Smooth muscle cell (in vitro differentiated cells): ENCODE data around the gene RAPGEF2. TPM values are rescaled to one million over a fixed set of nuclear protein-coding genes. Genes with fewer than 3 reads are reported as not detected.
A peak's percentile ranks its signal among the peaks of the same experiment; 100 is the strongest.
"Not testable (repeated sequence)": the region's sequence is repeated elsewhere in the genome, so short reads cannot be mapped to it uniquely, and the experiment has no call there.

Experiments
- DNase-seq: peaks from one replicate; lab custom pipeline; 2025; ENCODE audit not compliant: unreplicated experiment; lab: John Stamatoyannopoulos, UW
- H2AFZ ChIP-seq: fragments of 200-600 bp; sonication (generic); 2 replicates; pipeline ENCODE4 v1.6.0; 2016; ENCODE audit warnings: antibody characterized with exemption, low read depth, mild to moderate bottlenecking
- H3F3A ChIP-seq: fragments of 200-600 bp; sonication (generic); 2 replicates; pipeline ENCODE4 v1.6.0; 2017; ENCODE audit warnings: antibody characterized with exemption, low read depth
- H3K27ac ChIP-seq: fragments of 200-600 bp; sonication (generic); 2 replicates; pipeline ENCODE4 v1.5.1; 2016; ENCODE audit warnings: low read depth, mild to moderate bottlenecking
- H3K27me3 ChIP-seq: fragments of 200-600 bp; sonication (generic); 2 replicates; pipeline ENCODE4 v1.6.1; 2016; ENCODE audit warnings: low read depth, mild to moderate bottlenecking
- H3K36me3 ChIP-seq: fragments of 200-600 bp; sonication (generic); 2 replicates; pipeline ENCODE4 v1.5.1; 2016; ENCODE audit warnings: low read depth
- H3K4me1 ChIP-seq: fragments of 200-600 bp; sonication (generic); 2 replicates; pipeline ENCODE4 v1.5.1; 2016; ENCODE audit warnings: low read depth
- H3K4me2 ChIP-seq: fragments of 200-600 bp; sonication (generic); 2 replicates; pipeline ENCODE4 v1.6.0; 2016; ENCODE audit warnings: mild to moderate bottlenecking
- H3K4me3 ChIP-seq: fragments of 200-600 bp; sonication (generic); 2 replicates; pipeline ENCODE4 v1.5.1; 2016; ENCODE audit warnings: mild to moderate bottlenecking
- H3K79me2 ChIP-seq: fragments of 200-600 bp; sonication (generic); 2 replicates; pipeline ENCODE4 v1.6.0; 2016; ENCODE audit warnings: low read depth, mild to moderate bottlenecking
- H3K9ac ChIP-seq: fragments of 200-600 bp; sonication (generic); 2 replicates; pipeline ENCODE4 v1.6.0; 2016; ENCODE audit warnings: low read depth
- H3K9me3 ChIP-seq: fragments of 200-600 bp; sonication (generic); replicated peaks from 2 replicates; pipeline ENCODE4 v1.5.1; 2016; ENCODE audit warnings: low read depth
- H4K20me1 ChIP-seq: fragments of 200-600 bp; sonication (generic); 2 replicates; pipeline ENCODE4 v1.6.0; 2016; ENCODE audit warnings: low read depth
- whole genome bisulfite sequencing: methylation state at CpG from one replicate; pipeline ENCODE4 v1.1.7; 2016; ENCODE audit warnings: low lambda C conversion rate; 5-methylcytosine and 5-hydroxymethylcytosine counted together
- polyA plus RNA-seq: library from polyadenylated mRNA; unstranded; fragments of >200 nt; fragmentation: Nextera tagmentation; extraction: Ambion mirVana; gene quantifications from 2 replicates; pipeline ENCODE4 v1.2.1, GENCODE V29; 2016
- total RNA-seq: library from RNA; depleted of rRNA; stranded (reverse); fragments of >200 nt; gene quantifications from 2 replicates; pipeline ENCODE4 v1.2.3, GENCODE V29; 2014
- TF ChIP-seq, protein P1 (sequence below): fragments of 200-600 bp; sonication (generic); IDR thresholded peaks from 2 replicates; pipeline ENCODE4 v1.5.1; 2017; ENCODE audit warnings: borderline replicate concordance, mild to moderate bottlenecking, antibody characterized with exemption; ENCODE audit not compliant: insufficient read depth, poor library complexity, severe bottlenecking

The RAPGEF2 gene
- total and polyA plus RNA-seq, 2 experiments from 2014 or later: 7.4 to 44.7 TPM

GRCh38 chr4:159378056-159378616 is 275.3 kb downstream of the RAPGEF2 start:
- H3K9me3 ChIP-seq: no peaks in the 10 kb centered on the region
- 95% methylated on average over 28 of the region's 28 CpGs for WGBS
- TF ChIP-seq, protein P1, sequence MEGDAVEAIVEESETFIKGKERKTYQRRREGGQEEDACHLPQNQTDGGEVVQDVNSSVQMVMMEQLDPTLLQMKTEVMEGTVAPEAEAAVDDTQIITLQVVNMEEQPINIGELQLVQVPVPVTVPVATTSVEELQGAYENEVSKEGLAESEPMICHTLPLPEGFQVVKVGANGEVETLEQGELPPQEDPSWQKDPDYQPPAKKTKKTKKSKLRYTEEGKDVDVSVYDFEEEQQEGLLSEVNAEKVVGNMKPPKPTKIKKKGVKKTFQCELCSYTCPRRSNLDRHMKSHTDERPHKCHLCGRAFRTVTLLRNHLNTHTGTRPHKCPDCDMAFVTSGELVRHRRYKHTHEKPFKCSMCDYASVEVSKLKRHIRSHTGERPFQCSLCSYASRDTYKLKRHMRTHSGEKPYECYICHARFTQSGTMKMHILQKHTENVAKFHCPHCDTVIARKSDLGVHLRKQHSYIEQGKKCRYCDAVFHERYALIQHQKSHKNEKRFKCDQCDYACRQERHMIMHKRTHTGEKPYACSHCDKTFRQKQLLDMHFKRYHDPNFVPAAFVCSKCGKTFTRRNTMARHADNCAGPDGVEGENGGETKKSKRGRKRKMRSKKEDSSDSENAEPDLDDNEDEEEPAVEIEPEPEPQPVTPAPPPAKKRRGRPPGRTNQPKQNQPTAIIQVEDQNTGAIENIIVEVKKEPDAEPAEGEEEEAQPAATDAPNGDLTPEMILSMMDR: no peak
- H3K27me3 ChIP-seq: no peaks in the 10 kb centered on the region
- H3K36me3 ChIP-seq: no peaks in the 10 kb centered on the region
- no peaks in the 10 kb centered on the region for H3K79me2 ChIP-seq
- H3K4me1 ChIP-seq: peaks cover 7% of the 10 kb centered on the region
- no peak overlapping the region for H3K27ac ChIP-seq
- no peak overlapping the region for H3K9ac ChIP-seq
- H3F3A ChIP-seq: peaks cover 4% of the 10 kb centered on the region
- DNase-seq: no peak
- no peak overlapping the region for H3K4me3 ChIP-seq
- H2AFZ ChIP-seq: no peak overlapping the region
- H4K20me1 ChIP-seq: no peaks in the 10 kb centered on the region
- no peak overlapping the region for H3K4me2 ChIP-seq

GRCh38 chr4:159379064-159379463 is 276.2 kb downstream of the RAPGEF2 start:
- DNase-seq, H3K9me3 ChIP-seq, H3K36me3 ChIP-seq, H3F3A ChIP-seq, H3K9ac ChIP-seq, H2AFZ ChIP-seq, H4K20me1 ChIP-seq, H3K27ac ChIP-seq, H3K79me2 ChIP-seq, H3K4me3 ChIP-seq, H3K4me2 ChIP-seq, H3K27me3 ChIP-seq: not testable (repeated sequence)
- 79% methylated on average over 10 of the region's 10 CpGs for WGBS
- H3K4me1 ChIP-seq: peaks cover 14% of the 10 kb centered on the region

- DNase-seq: no peak
- Histone ChIP-seq H3K79me2 (no peaks in the 10 kb centered on the region), H3K9ac (no peak overlapping the region), H3K27ac (no peak overlapping the region), H3F3A (peaks cover 6% of the 10 kb centered on the region), H3K27me3 (no peaks in the 10 kb centered on the region), H4K20me1 (no peaks in the 10 kb centered on the region), H3K4me2 (no peak overlapping the region), H3K36me3 (no peaks in the 10 kb centered on the region), H3K4me3 (no peak overlapping the region), H2AFZ (no peak overlapping the region), H3K4me1 (peaks cover 14% of the 10 kb centered on the region), H3K9me3 (no peaks in the 10 kb centered on the region)
- TF ChIP-seq, protein P1: no peak
- WGBS: 92% methylated on average over 2 of the region's 2 CpGs
Measured at GRCh38 chr4:159379836-159380235, 277.0 kb downstream of the RAPGEF2 start.

GRCh38 chr4:159382856-159383561 is 280.1 kb downstream of the RAPGEF2 start:
- peak overlapping the region; percentile 97 for H2AFZ ChIP-seq
- 22% methylated on average over 8 of the region's 8 CpGs for WGBS

More at GRCh38 chr4:159382856-159383561, 280.1 kb downstream of the RAPGEF2 start:
- Histone ChIP-seq H3K27ac (peak overlapping the region; percentile 93), H3F3A (peaks cover 6% of the 10 kb centered on the region), H3K9me3 (peaks cover 4% of the 10 kb centered on the region), H3K4me2 (peak overlapping the region; percentile 84), H3K36me3 (no peaks in the 10 kb centered on the region), H3K4me1 (peaks cover 14% of the 10 kb centered on the region), H3K9ac (peak overlapping the region; percentile 78), H3K27me3 (no peaks in the 10 kb centered on the region), H3K4me3 (peak overlapping the region; percentile 42), H4K20me1 (no peaks in the 10 kb centered on the region), H3K79me2 (no peaks in the 10 kb centered on the region)
- TF ChIP-seq, protein P1: no peak
- no peak for DNase-seq
